RWPE1 (cell line): Measurements from ENCODE around the gene SOD2.
"Not testable (repeated sequence)": the region's sequence is repeated elsewhere in the genome, so short reads cannot be mapped to it uniquely, and the experiment has no call there.

Experiments used
- CTCF ChIA-PET: fragments of 350-600 bp; sonication (Branson Sonifier 250); formaldehyde crosslinking; extraction: SDS; loops from one replicate; lab custom pipeline; 2021; lab: Yijun Ruan, JAX
- POLR2A ChIA-PET: fragments of 400-600 bp; formaldehyde crosslinking; extraction: SDS; loops from one replicate; lab custom pipeline; 2020; ENCODE audit warnings: antibody characterized with exemption; ENCODE audit not compliant: low non-redundant PET; lab: Yijun Ruan, JAX
- DNase-seq: peaks from one replicate; pipeline ENCODE4 v3.0.0; 2012; ENCODE audit warnings: low spot score
- H3K27ac ChIP-seq: fragments of 450-650 bp; 2 replicates; pipeline ENCODE4 v1.5.1; 2017
- CTCF ChIP-seq: fragments of 450-650 bp; conservative IDR thresholded peaks from 2 replicates; pipeline ENCODE4 v1.5.1; 2017; ENCODE audit warnings: low read depth, mild to moderate bottlenecking

Gene SOD2

GRCh38 chr6:159716247-159717096, 23.4 kb upstream of the SOD2 start:
- no peak for TF ChIP-seq CTCF
- DNase-seq, result peak; percentile 78
- peak overlapping the region; percentile 84 for H3K27ac ChIP-seq
- ChIA-PET POLR2A (interaction anchor here (0.6 kb wide), 1 partner anchor 16 kb away, joined by 3 read pairs; no protein-coding TSS in a partner anchor), CTCF (no interaction called here)

GRCh38 chr6:159715605-159716004, 22.6 kb upstream of the SOD2 start:
- no peak for TF ChIP-seq CTCF
- ChIA-PET CTCF (no interaction called here), POLR2A (no interaction called here)
- H3K27ac ChIP-seq, result peak overlapping the region; percentile 84
- DNase-seq, result no peak

- TF ChIP-seq CTCF, result no peak
- no peak for DNase-seq
- peak overlapping the region; percentile 84; the same call in 1 of the 2 replicates for H3K27ac ChIP-seq
- ChIA-PET CTCF (no interaction called here), POLR2A (no interaction called here)
Observed at GRCh38 chr6:159715166-159715565, 22.1 kb upstream of the SOD2 start.

- no peak overlapping the region for H3K27ac ChIP-seq
- TF ChIP-seq CTCF, result no peak
- CTCF ChIA-PET, result no interaction called here
- DNase-seq, result no peak
- POLR2A ChIA-PET, result no interaction called here
Observed at GRCh38 chr6:159714404-159714803, 21.4 kb upstream of the SOD2 start.

- CTCF ChIA-PET, result no interaction called here
- POLR2A ChIA-PET, result no interaction called here
- TF ChIP-seq CTCF, result no peak
- no peak for DNase-seq
- H3K27ac ChIP-seq, result no peak overlapping the region
Observed at GRCh38 chr6:159713984-159714383, 20.9 kb upstream of the SOD2 start.

GRCh38 chr6:159712389-159712788, 19.3 kb upstream of the SOD2 start:
- POLR2A ChIA-PET, CTCF ChIA-PET, H3K27ac ChIP-seq, DNase-seq: not testable (repeated sequence)

GRCh38 chr6:159710603-159711002, 17.6 kb upstream of the SOD2 start:
- CTCF ChIA-PET, POLR2A ChIA-PET, H3K27ac ChIP-seq, DNase-seq: not testable (repeated sequence)
